Caco-2 (cell line): ENCODE data around the gene UNC45A. TPM values are rescaled to one million over a fixed set of nuclear protein-coding genes. Genes with fewer than 3 reads are reported as not detected.
"Not testable (repeated sequence)": the region's sequence is repeated elsewhere in the genome, so short reads cannot be mapped to it uniquely, and the experiment has no call there.

Source experiments
- BruUV-seq: library from RNA; stranded (reverse); fragments of 400-500 nt; replicated peaks from 2 replicates; lab custom pipeline; 2021; lab: Mats Ljungman, UMichigan
- CTCF ChIA-PET: fragments of 300-600 bp; sonication (Branson Sonifier 250); formaldehyde crosslinking; loops from one replicate; lab custom pipeline; 2022; ENCODE audit warnings: antibody characterized with exemption; lab: Charles Lee
- POLR2A ChIA-PET: fragments of 300-600 bp; sonication (Branson Sonifier 250); formaldehyde crosslinking; loops from one replicate; lab custom pipeline; 2022; ENCODE audit warnings: antibody characterized with exemption; lab: Charles Lee
- DNase-seq, 2 experiments: peaks; one replicate each; pipeline versions ENCODE4 v3.0.0 to v3.0.0-alpha.2; 2020 to 2022
- H3K27me3 ChIP-seq: replicated peaks from 2 replicates; pipeline ENCODE4 v1.6.0; 2011; ENCODE audit warnings: low read length; ENCODE audit not compliant: control insufficient read depth, insufficient read depth
- H3K36me3 ChIP-seq: 2 replicates; pipeline ENCODE4 v1.5.1; 2011; ENCODE audit warnings: low read length; ENCODE audit not compliant: control insufficient read depth, insufficient read depth
- H3K4me1 ChIP-seq: fragments of 250-450 bp; sonication (Bioruptor Pico); 2 replicates; pipeline ENCODE4 v1.5.1; 2020; ENCODE audit warnings: mild to moderate bottlenecking
- H3K4me3 ChIP-seq: 2 replicates; pipeline ENCODE4 v1.5.1; 2011; ENCODE audit warnings: low read depth, mild to moderate bottlenecking, control low read depth, low read length
- H3K9me3 ChIP-seq: fragments of 250-450 bp; sonication (Bioruptor Pico); 2 replicates; pipeline ENCODE4 v1.5.1; 2020; ENCODE audit warnings: mild to moderate bottlenecking, moderate library complexity
- H3K27ac Mint-ChIP-seq: one replicate; pipeline ENCODE4 v1.8.0; 2022; ENCODE audit warnings: mixed read lengths; ENCODE audit not compliant: unreplicated experiment
- H3K27me3 Mint-ChIP-seq: one replicate; pipeline ENCODE4 v1.8.0; 2022; ENCODE audit warnings: mixed read lengths; ENCODE audit not compliant: insufficient read depth, unreplicated experiment
- H3K36me3 Mint-ChIP-seq: one replicate; pipeline ENCODE4 v1.8.0; 2022; ENCODE audit warnings: mild to moderate bottlenecking, mixed read lengths; ENCODE audit not compliant: insufficient read depth, unreplicated experiment
- H3K4me1 Mint-ChIP-seq: one replicate; pipeline ENCODE4 v1.8.0; 2022; ENCODE audit warnings: low read depth, mixed read lengths; ENCODE audit not compliant: unreplicated experiment
- H3K4me3 Mint-ChIP-seq: one replicate; pipeline ENCODE4 v1.8.0; 2022; ENCODE audit warnings: mild to moderate bottlenecking, moderate library complexity, mixed read lengths; ENCODE audit not compliant: unreplicated experiment
- H3K9me3 Mint-ChIP-seq: one replicate; pipeline ENCODE4 v1.8.0; 2022; ENCODE audit warnings: mixed read lengths; ENCODE audit not compliant: unreplicated experiment
- intact Hi-C: fragments of 100-400 bp; cut with micrococcal nuclease; formaldehyde crosslinking; loops from one replicate; pipeline ENCODE4 v1.10.0; 2022; ENCODE audit not compliant: unreplicated experiment
- total RNA-seq: library from RNA; stranded (reverse); gene quantifications from 2 replicates; pipeline ENCODE4 v1.2.3, GENCODE V29; 2022
- TF ChIP-seq, protein P1 (sequence below), 2 experiments: fragments of 200-600 bp in 1 of 2; IDR thresholded peaks; 1 replicate in 1 of 2; 2 replicates in 1 of 2; pipeline versions ENCODE4 v1.5.1 to v1.8.0; 2011 to 2022; ENCODE audit warnings: antibody characterized with exemption in 1 of 2, control low read depth in 1 of 2, inconsistent platforms in 1 of 2, low read depth in 1 of 2, low read length in 1 of 2, mild to moderate bottlenecking in 1 of 2, moderate library complexity in 1 of 2; ENCODE audit not compliant: insufficient read depth in 1 of 2, severe bottlenecking in 1 of 2, unreplicated experiment in 1 of 2

UNC45A gene
- total RNA-seq, 1 experiment from 2014 or later = 62.6 TPM

DNA sequence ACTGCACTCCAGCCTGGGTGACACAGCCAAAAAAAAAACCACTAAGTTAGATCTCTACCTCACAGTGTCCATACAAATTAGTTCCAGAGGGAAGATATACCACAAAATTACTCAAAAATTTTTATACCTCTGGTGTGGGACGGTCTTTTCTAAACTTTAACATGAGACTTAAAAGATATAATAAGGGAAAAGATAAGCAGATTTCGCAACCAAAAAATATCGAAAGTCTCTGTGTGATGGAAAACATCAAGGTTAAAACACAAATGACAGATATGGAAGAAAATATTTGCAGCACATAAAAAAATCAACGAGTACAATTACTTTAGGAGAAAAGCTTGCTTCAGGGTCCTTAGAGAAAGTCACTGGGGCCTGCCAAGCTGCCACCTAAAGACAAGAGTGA, 13.2 kb upstream of the UNC45A start:
- no peak overlapping the region for H3K27ac Mint-ChIP-seq
- Histone ChIP-seq H3K4me3 (no peak overlapping the region), H3K9me3 (no peaks in the 10 kb centered on the region), H3K4me1 (no peaks in the 10 kb centered on the region), H3K27me3 (no peaks in the 10 kb centered on the region), H3K36me3 (no peaks in the 10 kb centered on the region)
- H3K9me3 Mint-ChIP-seq = no peaks in the 10 kb centered on the region
- DNase-seq = no peak
- no TSS peak for BruUV-seq
- no peak overlapping the region for H3K4me3 Mint-ChIP-seq
- no peaks in the 10 kb centered on the region for H3K4me1 Mint-ChIP-seq
- intact Hi-C loops = no loop called here
- H3K36me3 Mint-ChIP-seq = peaks cover 18% of the 10 kb centered on the region
- POLR2A ChIA-PET = no interaction called here
- CTCF ChIA-PET = interaction anchor here (1.7 to 2.5 kb wide), 2 partner anchors 10 to 13 kb away, joined by 8 to 10 read pairs; partner anchors contain the start of genes HDDC3 and UNC45A
- TF ChIP-seq, protein P1, sequence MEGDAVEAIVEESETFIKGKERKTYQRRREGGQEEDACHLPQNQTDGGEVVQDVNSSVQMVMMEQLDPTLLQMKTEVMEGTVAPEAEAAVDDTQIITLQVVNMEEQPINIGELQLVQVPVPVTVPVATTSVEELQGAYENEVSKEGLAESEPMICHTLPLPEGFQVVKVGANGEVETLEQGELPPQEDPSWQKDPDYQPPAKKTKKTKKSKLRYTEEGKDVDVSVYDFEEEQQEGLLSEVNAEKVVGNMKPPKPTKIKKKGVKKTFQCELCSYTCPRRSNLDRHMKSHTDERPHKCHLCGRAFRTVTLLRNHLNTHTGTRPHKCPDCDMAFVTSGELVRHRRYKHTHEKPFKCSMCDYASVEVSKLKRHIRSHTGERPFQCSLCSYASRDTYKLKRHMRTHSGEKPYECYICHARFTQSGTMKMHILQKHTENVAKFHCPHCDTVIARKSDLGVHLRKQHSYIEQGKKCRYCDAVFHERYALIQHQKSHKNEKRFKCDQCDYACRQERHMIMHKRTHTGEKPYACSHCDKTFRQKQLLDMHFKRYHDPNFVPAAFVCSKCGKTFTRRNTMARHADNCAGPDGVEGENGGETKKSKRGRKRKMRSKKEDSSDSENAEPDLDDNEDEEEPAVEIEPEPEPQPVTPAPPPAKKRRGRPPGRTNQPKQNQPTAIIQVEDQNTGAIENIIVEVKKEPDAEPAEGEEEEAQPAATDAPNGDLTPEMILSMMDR (IDR thresholded peaks at IDR 0.05; ENCODE audit: insufficient read depth in 1 of 2, low read depth in 1 of 2, low read length in 1 of 2, severe bottlenecking in 1 of 2, unreplicated experiment in 1 of 2) = no peak
- no peaks in the 10 kb centered on the region for H3K27me3 Mint-ChIP-seq

DNA sequence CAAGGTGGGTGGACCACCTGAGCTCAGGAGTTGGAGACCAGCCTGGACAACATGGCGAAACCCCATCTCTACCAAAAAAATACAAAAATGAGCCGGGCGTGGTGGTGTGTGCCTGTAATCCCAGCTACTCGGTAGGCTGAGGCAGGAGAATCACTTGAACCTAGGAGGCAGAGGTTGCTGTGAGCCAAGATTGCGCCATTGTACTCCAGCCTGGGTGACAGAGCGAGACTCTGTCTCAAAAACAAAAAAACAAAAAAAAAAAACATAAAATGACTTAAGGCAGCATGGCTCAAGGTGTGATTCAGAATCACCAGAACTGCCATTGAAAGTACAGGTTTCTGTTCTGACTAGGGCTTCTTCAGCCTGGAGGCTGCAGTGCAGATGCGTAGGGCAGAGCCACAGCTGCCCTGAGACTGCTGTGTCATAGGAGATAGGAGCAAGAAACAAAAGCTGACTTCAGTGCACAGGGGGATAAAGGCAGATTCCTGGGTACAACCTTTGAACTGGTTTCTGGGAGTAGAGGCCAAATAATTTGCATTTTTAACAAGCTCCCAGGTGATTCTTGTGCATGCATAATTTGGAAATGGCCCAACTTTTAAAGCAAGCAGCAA, 12.3 kb upstream of the UNC45A start:
- POLR2A ChIA-PET = not testable (repeated sequence)

DNA sequence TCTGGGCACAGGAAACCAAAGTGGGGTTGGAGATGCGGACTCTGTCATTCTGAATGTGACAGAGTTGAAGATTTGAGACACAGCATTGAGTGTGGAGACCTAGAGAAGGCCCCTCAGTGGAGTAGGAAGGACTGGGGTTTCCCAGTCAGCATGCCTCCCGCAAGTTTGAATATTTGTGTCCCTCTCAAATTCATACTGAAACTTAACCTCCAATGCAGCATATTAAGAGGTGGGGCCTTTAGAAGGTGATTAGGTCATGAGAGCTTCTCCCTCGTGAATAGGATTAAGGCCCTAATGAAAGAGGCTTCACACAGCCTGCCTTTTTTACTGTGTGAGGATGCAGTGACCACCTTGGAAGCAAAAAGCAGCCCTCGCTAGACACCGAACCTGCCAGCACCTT, 10.7 kb upstream of the UNC45A start:
- H3K4me3 Mint-ChIP-seq = no peak overlapping the region
- no TSS peak for BruUV-seq
- H3K9me3 Mint-ChIP-seq = no peaks in the 10 kb centered on the region
- H3K27me3 Mint-ChIP-seq = no peaks in the 10 kb centered on the region
- H3K36me3 ChIP-seq = no peaks in the 10 kb centered on the region
- H3K4me1 Mint-ChIP-seq = no peaks in the 10 kb centered on the region
- H3K36me3 Mint-ChIP-seq = peaks cover 9% of the 10 kb centered on the region
- no peak overlapping the region for H3K4me3 ChIP-seq
- CTCF ChIA-PET = no interaction called here
- intact Hi-C loops = no loop called here
- POLR2A ChIA-PET = no interaction called here
- H3K9me3 ChIP-seq = no peaks in the 10 kb centered on the region
- no peak overlapping the region for H3K27ac Mint-ChIP-seq
- no peaks in the 10 kb centered on the region for H3K27me3 ChIP-seq
- H3K4me1 ChIP-seq = no peaks in the 10 kb centered on the region
- no peak for DNase-seq
- TF ChIP-seq, protein P1 (IDR thresholded peaks at IDR 0.05; ENCODE audit: insufficient read depth in 1 of 2, low read depth in 1 of 2, low read length in 1 of 2, severe bottlenecking in 1 of 2, unreplicated experiment in 1 of 2) = no peak

More for the DNA sequence above, 12.3 kb upstream of the UNC45A start:
- H3K27ac Mint-ChIP-seq, BruUV-seq, H3K36me3 Mint-ChIP-seq, H3K27me3 ChIP-seq, H3K4me1 ChIP-seq, H3K9me3 Mint-ChIP-seq, H3K4me3 ChIP-seq, DNase-seq, H3K36me3 ChIP-seq, intact Hi-C loops, H3K4me1 Mint-ChIP-seq, H3K4me3 Mint-ChIP-seq, H3K27me3 Mint-ChIP-seq, H3K9me3 ChIP-seq: not testable (repeated sequence)
- CTCF ChIA-PET = interaction anchor here (1.1 to 2.5 kb wide), 3 partner anchors 9 to 12 kb away, joined by 3 to 10 read pairs (median 8); partner anchors contain the start of genes HDDC3 and UNC45A

DNA sequence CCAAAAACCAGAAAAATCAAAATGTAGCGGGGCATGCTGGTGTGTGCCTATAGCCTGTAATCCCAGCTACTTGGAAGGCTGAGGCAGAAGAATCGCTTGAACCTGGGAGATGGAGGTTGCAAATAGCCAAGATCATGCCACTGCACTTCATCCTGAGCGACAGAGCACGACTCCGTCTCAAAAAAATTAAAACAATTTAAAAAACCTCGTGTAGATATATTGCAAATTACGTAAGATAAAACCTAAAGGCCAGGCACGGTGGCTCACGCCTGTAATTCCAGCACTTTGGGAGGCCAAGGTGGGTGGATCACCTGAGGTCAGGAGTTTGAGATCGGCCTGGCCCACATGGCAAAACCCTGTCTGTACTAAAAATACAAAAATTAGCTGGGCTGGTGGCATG, 8.3 kb upstream of the UNC45A start:
- H3K4me1 Mint-ChIP-seq, H3K27me3 ChIP-seq, H3K4me3 ChIP-seq, H3K4me3 Mint-ChIP-seq, H3K27me3 Mint-ChIP-seq, H3K27ac Mint-ChIP-seq, DNase-seq, H3K36me3 ChIP-seq, POLR2A ChIA-PET, intact Hi-C loops, H3K36me3 Mint-ChIP-seq, H3K9me3 Mint-ChIP-seq, CTCF ChIA-PET, BruUV-seq, H3K9me3 ChIP-seq: not testable (repeated sequence)
- H3K4me1 ChIP-seq = peaks cover 13% of the 10 kb centered on the region

DNA sequence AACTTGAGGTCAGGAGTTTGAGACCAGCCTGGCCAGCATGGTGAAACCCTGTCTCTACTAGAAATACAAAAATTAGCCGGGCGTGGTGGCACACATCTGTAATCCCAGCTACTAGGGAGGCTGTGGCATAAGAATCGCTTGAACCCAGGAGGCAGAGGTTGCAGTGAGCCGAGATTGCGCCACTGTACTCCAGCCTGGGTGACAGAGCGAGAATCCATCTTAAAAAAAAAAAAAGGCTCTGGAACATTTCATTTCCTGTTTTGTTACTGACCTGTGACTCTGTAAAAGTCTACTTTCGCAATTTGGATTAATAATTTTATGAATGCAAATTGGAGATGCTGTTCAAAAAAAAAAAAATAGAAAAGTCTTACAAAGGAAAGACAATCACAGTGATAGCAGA, 7.0 kb upstream of the UNC45A start:
- H3K36me3 Mint-ChIP-seq = peaks cover 11% of the 10 kb centered on the region
- H3K9me3 Mint-ChIP-seq, intact Hi-C loops, H3K27ac Mint-ChIP-seq, H3K4me3 ChIP-seq, H3K27me3 Mint-ChIP-seq, H3K9me3 ChIP-seq, H3K27me3 ChIP-seq, POLR2A ChIA-PET, H3K4me1 Mint-ChIP-seq, BruUV-seq, H3K36me3 ChIP-seq, DNase-seq: not testable (repeated sequence)
- H3K4me3 Mint-ChIP-seq = peak overlapping the region; percentile 12
- CTCF ChIA-PET = interaction anchor here (0.7 kb wide), 1 partner anchor 706 kb away, joined by 4 read pairs; no protein-coding TSS in a partner anchor
- H3K4me1 ChIP-seq = peaks cover 13% of the 10 kb centered on the region
